ENCODE data around the gene AGPS. TPM values are rescaled to one million over a fixed set of nuclear protein-coding genes. Genes with fewer than 3 reads are reported as not detected.

Gene AGPS
- polyA plus RNA-seq, 1 of the 3 experiments (the other 2 are of a cell fraction) = 10.9 TPM

DNA sequence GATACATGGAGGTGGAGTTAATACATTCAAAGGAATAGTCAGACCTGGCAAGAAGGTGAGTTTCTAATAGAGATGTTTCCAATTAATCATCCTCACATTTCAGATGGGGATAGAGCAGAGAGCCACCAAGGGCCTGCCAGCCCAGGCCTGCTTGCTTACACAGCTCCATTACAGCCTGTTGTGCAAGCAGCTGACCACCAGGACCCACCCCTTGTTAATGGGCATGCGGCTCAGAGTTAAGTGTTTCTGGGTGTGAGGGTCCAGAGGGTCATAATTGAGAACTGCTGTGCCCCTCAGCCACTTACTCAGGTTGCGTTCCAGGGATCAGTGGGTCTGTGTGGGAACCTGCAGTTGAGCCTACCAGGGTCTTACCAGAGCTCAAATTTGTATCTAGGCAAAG lies 199.8 kb downstream of the AGPS start:
- TF ChIP-seq FOXJ3 (CRISPR knock-in tag; IDR thresholded peaks at IDR 0.05) (no peak), EP300 (IDR thresholded peaks at IDR 0.05; ENCODE audit: borderline replicate concordance in 1 of 2, low read depth in 1 of 2, low read length in 1 of 2) (no peak), MXI1 (IDR thresholded peaks at IDR 0.05; ENCODE audit: low read depth, low read length) (no peak), CHD2 (IDR thresholded peaks at IDR 0.05; ENCODE audit: low read length, partially characterized antibody) (no peak), NRF1 (IDR thresholded peaks at IDR 0.05; ENCODE audit: low read depth, low read length) (no peak), GABPA (IDR thresholded peaks at IDR 0.05; ENCODE audit: low read depth) (no peak), TAF1 (IDR thresholded peaks at IDR 0.05; ENCODE audit: borderline replicate concordance, low read depth, low read length) (no peak), TCF12 (IDR thresholded peaks at IDR 0.05) (no peak), POLR2AphosphoS5 (IDR thresholded peaks at IDR 0.05; ENCODE audit: low read depth, low read length) (no peak), SMC3 (IDR thresholded peaks at IDR 0.05; ENCODE audit: low read depth, low read length) (no peak), RAD21 (IDR thresholded peaks at IDR 0.05; ENCODE audit: low read length) (no peak), NFIC (IDR thresholded peaks at IDR 0.05; ENCODE audit: borderline replicate concordance) (no peak), RFX5 (IDR thresholded peaks at IDR 0.05; ENCODE audit: low read length) (no peak), TEAD4 (IDR thresholded peaks at IDR 0.05; ENCODE audit: borderline replicate concordance, insufficient read depth) (no peak), FOXM1 (IDR thresholded peaks at IDR 0.05; ENCODE audit: low read depth) (no peak)
- TF ChIP-seq, protein P1, sequence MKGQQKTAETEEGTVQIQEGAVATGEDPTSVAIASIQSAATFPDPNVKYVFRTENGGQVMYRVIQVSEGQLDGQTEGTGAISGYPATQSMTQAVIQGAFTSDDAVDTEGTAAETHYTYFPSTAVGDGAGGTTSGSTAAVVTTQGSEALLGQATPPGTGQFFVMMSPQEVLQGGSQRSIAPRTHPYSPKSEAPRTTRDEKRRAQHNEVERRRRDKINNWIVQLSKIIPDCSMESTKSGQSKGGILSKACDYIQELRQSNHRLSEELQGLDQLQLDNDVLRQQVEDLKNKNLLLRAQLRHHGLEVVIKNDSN (IDR thresholded peaks at IDR 0.05; ENCODE audit: borderline replicate concordance, low read depth) = no peak
- TF ChIP-seq, protein P2, sequence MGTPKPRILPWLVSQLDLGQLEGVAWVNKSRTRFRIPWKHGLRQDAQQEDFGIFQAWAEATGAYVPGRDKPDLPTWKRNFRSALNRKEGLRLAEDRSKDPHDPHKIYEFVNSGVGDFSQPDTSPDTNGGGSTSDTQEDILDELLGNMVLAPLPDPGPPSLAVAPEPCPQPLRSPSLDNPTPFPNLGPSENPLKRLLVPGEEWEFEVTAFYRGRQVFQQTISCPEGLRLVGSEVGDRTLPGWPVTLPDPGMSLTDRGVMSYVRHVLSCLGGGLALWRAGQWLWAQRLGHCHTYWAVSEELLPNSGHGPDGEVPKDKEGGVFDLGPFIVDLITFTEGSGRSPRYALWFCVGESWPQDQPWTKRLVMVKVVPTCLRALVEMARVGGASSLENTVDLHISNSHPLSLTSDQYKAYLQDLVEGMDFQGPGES (IDR thresholded peaks at IDR 0.05; ENCODE audit: low read depth, low read length) = no peak
- TF ChIP-seq, protein P3, sequence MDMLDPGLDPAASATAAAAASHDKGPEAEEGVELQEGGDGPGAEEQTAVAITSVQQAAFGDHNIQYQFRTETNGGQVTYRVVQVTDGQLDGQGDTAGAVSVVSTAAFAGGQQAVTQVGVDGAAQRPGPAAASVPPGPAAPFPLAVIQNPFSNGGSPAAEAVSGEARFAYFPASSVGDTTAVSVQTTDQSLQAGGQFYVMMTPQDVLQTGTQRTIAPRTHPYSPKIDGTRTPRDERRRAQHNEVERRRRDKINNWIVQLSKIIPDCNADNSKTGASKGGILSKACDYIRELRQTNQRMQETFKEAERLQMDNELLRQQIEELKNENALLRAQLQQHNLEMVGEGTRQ (IDR thresholded peaks at IDR 0.05; ENCODE audit: borderline replicate concordance, low read depth, low read length) = no peak
- POLR2A ChIA-PET = no interaction called here
- DNase-seq = no peak
- H3K4me2 ChIP-seq = no peak overlapping the region
- H4K20me1 ChIP-seq (ENCODE audit: insufficient read depth) = no peaks in the 10 kb centered on the region
- CTCF ChIA-PET = interaction anchor here (5.5 kb wide), 1 partner anchor 11 kb away, joined by 28 read pairs; no protein-coding TSS in a partner anchor
- no peak overlapping the region for H3K4me3 ChIP-seq (ENCODE audit: low read depth in 2 of 2, low read length in 1 of 2)
- no peak overlapping the region for H3K9ac ChIP-seq
- H3K9me2 ChIP-seq = no peaks in the 10 kb centered on the region
- H3F3A ChIP-seq (replicated peaks; ENCODE audit: insufficient read depth) = no peaks in the 10 kb centered on the region
- WGBS (ENCODE audit: low lambda C conversion rate) = 39% methylated on average over 2 of the region's 2 CpGs
- H3K79me2 ChIP-seq (ENCODE audit: insufficient read depth) = no peaks in the 10 kb centered on the region
- no peaks in the 10 kb centered on the region for H3K27me3 ChIP-seq (ENCODE audit: insufficient read depth)
- H2AFZ ChIP-seq (ENCODE audit: low read depth) = no peak overlapping the region
- H3K4me1 ChIP-seq (ENCODE audit: control insufficient read depth in 1 of 2, insufficient read depth in 2 of 2, low read depth in 1 of 2, low read length in 1 of 2) = peaks cover 0 to 3% of the 10 kb centered on the region in 2 experiments; a peak in 1 of 4 replicates
- no peaks in the 10 kb centered on the region for H3K9me3 ChIP-seq
- no peaks in the 10 kb centered on the region for H3K36me3 ChIP-seq (replicated peaks in 1 of 2; ENCODE audit: control insufficient read depth in 1 of 2, insufficient read depth in 2 of 2, low read length in 1 of 2)
- no peak overlapping the region for H3K27ac ChIP-seq (ENCODE audit: low read depth in 2 of 2, low read length in 1 of 2)

Data from SK-N-SH (cell line).